ENCODE measurements around the gene CYB5RL. TPM values are rescaled to one million over a fixed set of nuclear protein-coding genes. Genes with fewer than 3 reads are reported as not detected.

Gene CYB5RL
- total and polyA plus RNA-seq, 2 experiments from 2014 or later, result 4.5 to 7.5 TPM

GRCh38 chr1:54176621-54177327 is 23.1 kb downstream of the CYB5RL start:
- no peak for TF ChIP-seq EZH2 (IDR thresholded peaks at IDR 0.05; ENCODE audit: borderline replicate concordance)
- no peak for TF ChIP-seq EZH2phosphoT487 (IDR thresholded peaks at IDR 0.05; ENCODE audit: low read depth, severe bottlenecking, unreplicated experiment)
- TF ChIP-seq CTCF (IDR thresholded peaks at IDR 0.05; ENCODE audit: poor library complexity), result no peak
- Histone ChIP-seq H2AFZ (no peak overlapping the region), H3K27me3 (no peaks in the 10 kb centered on the region), H3K4me2 (no peak overlapping the region), H3K9me2 (replicated peaks; ENCODE audit: insufficient read depth) (no peaks in the 10 kb centered on the region), H3K4me1 (ENCODE audit: insufficient read depth) (no peaks in the 10 kb centered on the region), H3K4me3 (no peak overlapping the region), H3K9me3 (ENCODE audit: low read depth) (no peaks in the 10 kb centered on the region), H3K27ac (no peak overlapping the region), H4K20me1 (ENCODE audit: insufficient read depth, poor library complexity, severe bottlenecking) (no peaks in the 10 kb centered on the region), H3K36me3 (replicated peaks; ENCODE audit: insufficient read depth, low read depth) (no peaks in the 10 kb centered on the region), H3K79me2 (no peaks in the 10 kb centered on the region)
- 88% methylated on average over 6 of the region's 6 CpGs for WGBS (ENCODE audit: low lambda C conversion rate, missing lambda C conversion rate)
- DNase-seq (ENCODE audit: low spot score), result no peak

GRCh38 chr1:54174106-54174505 is 25.7 kb downstream of the CYB5RL start:
- no peaks in the 10 kb centered on the region for H3K36me3 ChIP-seq (replicated peaks; ENCODE audit: insufficient read depth, low read depth)
- DNase-seq (ENCODE audit: low spot score), result no peak
- no peak overlapping the region for H3K4me3 ChIP-seq
- H2AFZ ChIP-seq, result no peak overlapping the region
- 90% methylated on average over 4 of the region's 4 CpGs for WGBS (ENCODE audit: low lambda C conversion rate, missing lambda C conversion rate)
- no peaks in the 10 kb centered on the region for H3K4me1 ChIP-seq (ENCODE audit: insufficient read depth)
- H3K79me2 ChIP-seq, result no peaks in the 10 kb centered on the region
- no peaks in the 10 kb centered on the region for H3K9me3 ChIP-seq (ENCODE audit: low read depth)
- no peak for TF ChIP-seq EZH2 (IDR thresholded peaks at IDR 0.05; ENCODE audit: borderline replicate concordance)
- TF ChIP-seq EZH2phosphoT487 (IDR thresholded peaks at IDR 0.05; ENCODE audit: low read depth, severe bottlenecking, unreplicated experiment), result no peak
- no peak for TF ChIP-seq CTCF (IDR thresholded peaks at IDR 0.05; ENCODE audit: poor library complexity)
- no peaks in the 10 kb centered on the region for H3K27me3 ChIP-seq
- H3K4me2 ChIP-seq, result no peak overlapping the region
- H3K27ac ChIP-seq, result no peak overlapping the region
- H4K20me1 ChIP-seq (ENCODE audit: insufficient read depth, poor library complexity, severe bottlenecking), result no peaks in the 10 kb centered on the region
- no peaks in the 10 kb centered on the region for H3K9me2 ChIP-seq (replicated peaks; ENCODE audit: insufficient read depth)

- Histone ChIP-seq H3K27me3 (no peaks in the 10 kb centered on the region), H3K4me3 (no peak overlapping the region), H3K36me3 (replicated peaks; ENCODE audit: insufficient read depth, low read depth) (no peaks in the 10 kb centered on the region), H3K4me2 (no peak overlapping the region), H3K4me1 (ENCODE audit: insufficient read depth) (no peaks in the 10 kb centered on the region), H3K27ac (no peak overlapping the region), H3K9me2 (replicated peaks; ENCODE audit: insufficient read depth) (no peaks in the 10 kb centered on the region), H3K9me3 (ENCODE audit: low read depth) (no peaks in the 10 kb centered on the region), H2AFZ (no peak overlapping the region), H3K79me2 (no peaks in the 10 kb centered on the region), H4K20me1 (ENCODE audit: insufficient read depth, poor library complexity, severe bottlenecking) (no peaks in the 10 kb centered on the region)
- TF ChIP-seq EZH2phosphoT487 (IDR thresholded peaks at IDR 0.05; ENCODE audit: low read depth, severe bottlenecking, unreplicated experiment), result no peak
- no peak for TF ChIP-seq CTCF (IDR thresholded peaks at IDR 0.05; ENCODE audit: poor library complexity)
- TF ChIP-seq EZH2 (IDR thresholded peaks at IDR 0.05; ENCODE audit: borderline replicate concordance), result no peak
- WGBS (ENCODE audit: low lambda C conversion rate, missing lambda C conversion rate), result 81% methylated on average over 9 of the region's 9 CpGs
- DNase-seq (ENCODE audit: low spot score), result no peak
Observed at GRCh38 chr1:54173681-54174080, 26.1 kb downstream of the CYB5RL start.
